Skeletal muscle cell (primary cell): ENCODE measurements around the gene NTNG2.
A peak's percentile ranks its signal among the peaks of the same experiment; 100 is the strongest.
"Not testable (repeated sequence)": the region's sequence is repeated elsewhere in the genome, so short reads cannot be mapped to it uniquely, and the experiment has no call there.

ENCODE experiments used
- DNase-seq: peaks from one replicate; pipeline ENCODE4 v3.0.0-alpha.2; 2010; ENCODE audit warnings: low read depth
- H3K4me3 ChIP-seq: 2 replicates; pipeline ENCODE4 v1.5.1; 2011; ENCODE audit warnings: low read depth, mild to moderate bottlenecking, control low read depth, low read length, moderate library complexity

NTNG2 gene, protein sequence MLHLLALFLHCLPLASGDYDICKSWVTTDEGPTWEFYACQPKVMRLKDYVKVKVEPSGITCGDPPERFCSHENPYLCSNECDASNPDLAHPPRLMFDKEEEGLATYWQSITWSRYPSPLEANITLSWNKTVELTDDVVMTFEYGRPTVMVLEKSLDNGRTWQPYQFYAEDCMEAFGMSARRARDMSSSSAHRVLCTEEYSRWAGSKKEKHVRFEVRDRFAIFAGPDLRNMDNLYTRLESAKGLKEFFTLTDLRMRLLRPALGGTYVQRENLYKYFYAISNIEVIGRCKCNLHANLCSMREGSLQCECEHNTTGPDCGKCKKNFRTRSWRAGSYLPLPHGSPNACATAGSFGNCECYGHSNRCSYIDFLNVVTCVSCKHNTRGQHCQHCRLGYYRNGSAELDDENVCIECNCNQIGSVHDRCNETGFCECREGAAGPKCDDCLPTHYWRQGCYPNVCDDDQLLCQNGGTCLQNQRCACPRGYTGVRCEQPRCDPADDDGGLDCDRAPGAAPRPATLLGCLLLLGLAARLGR

DNA sequence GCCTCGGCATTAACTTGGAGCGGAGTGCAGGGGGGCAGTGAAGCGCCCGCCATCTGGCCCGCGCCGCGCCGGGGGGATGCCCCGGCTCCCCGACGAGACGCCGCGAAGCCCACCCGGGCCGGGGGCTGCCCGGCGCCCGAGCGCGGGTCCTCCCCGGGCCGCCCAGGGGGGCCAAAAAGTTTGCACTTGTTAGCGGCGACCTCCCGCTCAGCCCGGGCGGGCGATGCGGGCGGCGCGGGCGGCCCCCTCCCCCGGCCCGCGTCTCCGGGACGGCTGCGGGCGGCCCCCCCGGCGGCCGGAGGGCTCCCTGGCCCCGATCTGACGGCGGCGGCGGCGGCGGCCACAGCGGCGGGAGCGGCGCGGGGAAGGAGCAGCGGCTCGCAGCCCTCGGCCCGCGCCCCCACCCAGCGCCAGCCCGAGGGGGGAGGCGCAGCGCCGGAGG is at the start of gene NTNG2:
Gene NTNG2 (plus strand): TSS at position 316 of the 442 bp plus-strand sequence. CDS start 4,774 bp downstream, outside the sequence.
- peak within 1 kb of the TSS; percentile 58 for H3K4me3 ChIP-seq
- DNase-seq = no peak

DNA sequence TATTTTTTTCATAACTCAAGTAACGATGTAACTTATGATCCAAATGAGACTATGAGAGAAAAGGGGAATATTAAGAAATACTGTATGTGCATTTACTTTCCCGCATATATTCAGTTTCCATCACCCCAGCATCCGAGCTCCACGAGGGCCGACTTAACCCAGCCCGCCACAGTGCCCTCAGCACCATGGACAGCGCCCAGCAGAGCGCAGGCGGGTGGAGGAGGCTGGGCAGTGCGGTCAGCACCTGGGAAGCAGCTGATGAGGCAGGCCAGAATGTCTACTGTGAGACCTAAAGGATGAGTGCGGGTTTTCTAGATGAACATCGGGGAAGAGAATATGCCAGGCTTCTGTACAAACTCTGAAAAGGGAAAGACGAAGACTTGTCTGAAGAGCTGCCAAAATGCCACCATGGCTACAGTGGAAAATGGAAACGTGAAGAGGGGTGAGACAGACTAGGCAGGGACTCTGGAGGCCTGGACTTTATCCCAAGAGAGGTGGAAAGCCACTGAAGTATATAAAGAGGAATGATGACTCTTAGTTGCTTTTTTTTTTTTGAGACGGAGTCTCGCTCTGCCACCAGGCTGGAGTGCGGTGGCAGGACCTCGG is 47.7 kb upstream of the NTNG2 start:
- no peak overlapping the region for H3K4me3 ChIP-seq
- peak; percentile 12 for DNase-seq

DNA sequence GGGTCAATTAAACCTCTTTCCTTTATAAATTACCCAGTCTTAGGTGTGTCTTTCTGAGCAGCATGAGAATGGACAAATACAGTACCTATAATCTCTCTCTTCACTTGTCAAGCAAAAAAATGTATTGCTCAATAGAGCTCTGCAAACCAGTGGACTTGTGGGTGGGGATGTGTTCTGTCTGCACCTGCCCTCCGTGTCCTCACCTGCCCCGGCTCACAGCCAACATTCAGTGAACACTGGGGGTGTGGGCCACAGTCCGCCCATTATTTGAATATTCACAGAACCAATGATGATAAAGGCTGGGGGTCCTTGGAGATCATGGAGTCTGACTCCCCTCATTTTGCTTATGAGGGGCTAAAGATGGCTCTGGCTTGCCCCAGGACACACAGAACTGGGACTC is 45.3 kb upstream of the NTNG2 start:
- no peak overlapping the region for H3K4me3 ChIP-seq
- DNase-seq = no peak

DNA sequence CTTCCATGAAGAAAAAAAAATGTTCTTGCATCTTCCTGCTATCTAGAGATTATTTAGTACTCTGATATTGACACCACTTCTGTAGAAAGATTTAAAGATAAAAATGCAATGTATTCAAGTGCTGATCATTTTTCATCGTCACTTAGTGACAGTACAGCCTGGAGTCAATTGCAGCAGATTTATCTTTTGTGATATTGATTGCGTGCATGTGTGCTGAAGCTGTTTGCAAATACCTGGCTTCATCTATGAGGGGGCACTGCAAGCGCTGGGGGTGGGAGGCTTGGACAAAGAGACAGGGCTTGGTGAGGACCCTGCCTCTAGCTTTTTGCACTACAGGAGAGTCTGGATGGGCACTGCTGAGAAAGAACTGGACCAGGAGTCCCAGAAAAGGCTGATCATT is 44.2 kb upstream of the NTNG2 start:
- no peak for DNase-seq
- no peak overlapping the region for H3K4me3 ChIP-seq

DNA sequence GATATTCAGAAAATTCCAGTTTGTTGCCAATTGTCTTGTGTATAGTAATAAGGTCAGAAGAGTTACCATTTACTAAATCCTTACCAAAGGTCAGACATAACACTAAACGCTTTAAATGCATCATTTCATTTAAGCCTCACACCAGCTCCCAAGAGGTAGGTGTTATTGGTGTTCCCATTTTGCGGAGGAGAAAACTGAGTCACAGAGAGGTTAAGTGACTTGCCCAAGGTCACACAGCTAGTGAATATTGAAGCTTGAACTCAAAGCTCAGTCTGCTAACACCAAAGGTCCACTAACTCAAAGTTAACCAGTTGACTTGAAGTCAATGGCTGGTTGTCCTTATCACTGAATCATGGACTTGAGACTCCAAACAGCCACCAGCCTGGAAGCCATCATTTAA is 40.8 kb upstream of the NTNG2 start:
- no peak overlapping the region for H3K4me3 ChIP-seq
- no peak for DNase-seq

DNA sequence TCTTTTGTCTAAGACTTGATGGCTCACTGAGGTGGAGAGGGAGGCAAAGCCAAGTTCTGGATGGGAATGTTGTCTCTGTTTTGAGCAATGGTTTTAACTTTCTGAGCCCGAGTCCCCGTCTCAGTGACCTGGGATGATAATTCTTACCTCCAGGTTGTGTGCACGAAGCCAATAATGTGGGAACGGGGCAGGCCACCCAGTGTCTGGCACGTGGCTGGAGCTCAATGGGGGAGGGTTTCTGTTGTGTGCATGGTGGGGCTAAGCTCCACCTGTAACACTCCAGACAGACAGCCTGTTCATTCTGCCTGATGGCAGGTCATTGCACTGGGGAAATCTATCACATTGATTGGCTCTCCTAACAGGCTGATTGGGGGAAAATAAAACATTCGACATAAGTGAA is 37.1 kb upstream of the NTNG2 start:
- no peak for DNase-seq
- H3K4me3 ChIP-seq = no peak overlapping the region

DNA sequence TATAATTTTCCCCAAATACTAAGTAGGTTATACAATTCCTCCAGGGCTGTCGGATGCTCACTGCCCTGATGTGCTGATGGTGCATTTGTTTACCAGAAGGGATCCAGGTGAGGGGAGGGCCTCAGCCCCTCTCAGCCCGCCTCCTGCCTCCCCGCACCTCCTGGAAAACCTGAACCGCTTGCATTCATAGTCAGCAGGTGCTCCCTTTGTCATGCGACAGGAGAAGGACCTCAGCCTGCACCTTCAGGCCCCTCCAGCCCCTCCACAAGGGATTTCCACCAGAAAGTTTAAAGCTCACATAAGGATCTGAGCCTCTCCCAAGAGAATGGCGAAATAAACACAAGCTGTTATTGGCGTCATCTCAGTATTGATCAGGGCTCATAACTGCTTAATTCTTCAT is 36.5 kb upstream of the NTNG2 start:
- no peak for DNase-seq
- no peak overlapping the region for H3K4me3 ChIP-seq

DNA sequence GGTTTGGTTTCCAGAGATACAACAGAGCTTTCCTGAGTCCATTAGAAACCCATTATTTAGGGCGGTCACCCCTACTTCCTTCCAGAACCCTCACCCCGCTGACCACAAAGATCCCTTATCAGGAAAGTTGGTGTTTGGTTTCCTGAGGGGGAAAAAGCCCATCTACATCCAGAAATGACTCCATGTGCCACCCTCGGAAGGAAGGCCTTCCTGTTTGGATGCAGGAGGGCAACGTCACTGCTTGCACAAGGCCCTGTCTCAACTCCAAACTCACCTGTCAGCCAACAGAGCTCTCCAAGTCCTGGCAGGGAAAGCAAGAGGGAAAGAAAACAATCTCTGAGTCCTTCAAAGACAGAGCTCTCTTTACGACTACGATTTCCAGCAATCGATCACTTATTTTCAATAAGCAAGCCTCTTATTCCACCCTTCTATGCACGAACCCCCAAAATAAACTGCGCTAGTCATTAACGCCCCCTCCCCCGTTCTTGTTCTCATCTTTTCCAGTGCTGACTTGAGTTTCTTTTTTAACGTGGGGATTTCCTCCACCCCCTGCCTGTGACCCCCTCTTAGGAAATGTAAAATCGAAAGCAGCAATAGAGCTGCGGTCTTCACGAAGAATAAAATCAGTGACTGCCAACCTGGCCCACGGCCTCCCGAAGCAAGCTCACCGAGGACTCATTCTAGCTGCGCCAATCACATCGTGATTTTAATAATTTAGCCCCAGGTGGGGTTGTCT is 35.7 kb upstream of the NTNG2 start:
- no peak for DNase-seq
- no peak overlapping the region for H3K4me3 ChIP-seq

DNA sequence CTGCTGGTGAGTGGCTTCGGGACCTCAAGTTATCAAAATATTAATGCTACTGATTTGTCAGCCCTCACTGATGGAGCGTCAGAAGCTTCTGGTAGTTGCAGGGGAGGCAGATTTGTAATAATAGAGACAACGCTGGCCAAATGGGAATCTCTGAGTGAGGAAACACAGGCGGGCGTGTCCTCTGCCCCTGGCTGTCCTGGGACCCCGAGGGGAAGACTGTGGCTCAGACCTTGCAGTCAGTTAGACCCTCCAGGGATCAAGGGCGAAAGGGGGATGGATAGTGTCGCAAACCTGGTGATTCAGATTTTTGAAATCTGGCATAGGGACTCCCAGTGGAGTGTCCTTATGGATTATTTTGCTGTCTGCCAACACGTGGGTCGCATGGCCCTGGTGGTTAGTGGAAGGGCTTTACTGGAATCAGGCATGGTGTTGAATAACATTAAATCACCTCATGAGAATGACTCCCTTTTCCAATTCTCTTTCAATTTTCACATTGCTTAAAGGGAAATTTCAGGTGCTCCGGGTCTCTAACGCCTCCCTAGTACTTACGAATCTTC is 35.1 kb upstream of the NTNG2 start:
- H3K4me3 ChIP-seq = no peak overlapping the region
- no peak for DNase-seq

DNA sequence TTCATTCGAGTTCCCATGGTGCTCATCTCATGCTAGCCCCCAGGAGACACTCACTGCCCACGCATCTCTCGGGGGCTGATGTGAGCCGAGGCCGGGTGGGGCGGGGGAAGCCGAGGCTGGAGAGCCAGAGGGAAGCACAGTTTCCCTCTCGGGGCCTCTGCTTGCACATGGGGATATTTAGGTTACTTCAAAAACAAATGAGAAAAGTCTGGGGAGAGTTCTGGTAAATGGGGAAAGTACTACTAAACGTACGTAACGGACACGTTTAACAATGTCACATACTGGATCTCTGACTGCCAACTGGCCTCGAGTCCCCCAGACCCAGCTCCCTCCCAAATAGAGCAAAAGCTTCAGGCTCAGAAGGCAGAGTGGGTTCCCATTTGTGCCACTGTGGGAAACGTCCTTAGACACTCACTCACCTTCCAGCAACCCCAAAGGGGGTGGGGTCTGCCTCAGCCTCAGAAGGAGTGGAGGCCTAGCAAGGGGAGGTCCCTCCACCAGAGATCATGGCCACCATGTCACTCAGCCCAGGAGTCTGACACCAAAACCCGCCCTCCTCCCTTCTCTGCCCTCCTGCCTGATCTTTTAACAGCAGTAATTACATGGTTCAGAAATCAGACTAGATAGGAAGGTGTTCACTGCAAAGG is 33.8 kb upstream of the NTNG2 start:
- no peak overlapping the region for H3K4me3 ChIP-seq
- no peak for DNase-seq

DNA sequence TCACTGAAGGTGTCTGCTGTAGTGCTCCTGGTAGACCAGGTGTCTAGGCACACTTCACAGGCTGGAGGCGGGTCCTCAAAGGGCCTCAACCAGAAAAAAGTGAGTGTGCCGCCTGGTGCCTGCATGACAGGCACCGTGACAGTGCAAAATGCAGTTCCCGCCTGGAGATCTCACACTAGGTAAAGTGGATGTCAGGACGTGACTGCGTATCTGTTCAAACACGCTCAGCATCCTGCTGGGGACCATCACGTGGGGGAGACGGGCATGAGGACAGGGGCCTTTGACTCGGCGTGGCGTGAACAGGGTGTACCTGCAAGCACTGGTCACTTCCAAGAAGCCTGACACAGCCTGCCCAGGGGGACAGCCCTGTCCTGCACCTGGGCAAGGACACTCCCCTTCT is 32.3 kb upstream of the NTNG2 start:
- no peak for DNase-seq
- no peak overlapping the region for H3K4me3 ChIP-seq

DNA sequence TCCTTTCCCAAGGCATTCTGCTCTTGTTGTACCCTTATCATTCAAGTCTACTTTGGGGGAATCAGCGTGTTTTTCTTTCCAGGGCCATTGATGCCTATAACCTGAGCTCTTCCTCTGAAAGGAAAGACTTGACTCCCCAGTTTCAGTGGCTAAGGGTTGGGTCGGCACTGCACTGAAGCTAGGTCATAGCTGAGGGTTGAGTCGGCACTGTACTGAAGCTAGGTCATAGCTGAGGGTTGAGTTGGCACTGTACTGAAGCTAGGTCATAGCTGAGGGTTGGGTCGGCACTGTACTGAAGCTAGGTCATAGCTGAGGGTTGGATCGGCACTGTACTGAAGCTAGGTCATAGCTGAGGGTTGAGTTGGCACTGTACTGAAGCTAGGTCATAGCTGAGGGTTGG is 27.8 kb upstream of the NTNG2 start:
- H3K4me3 ChIP-seq, DNase-seq: not testable (repeated sequence)

DNA sequence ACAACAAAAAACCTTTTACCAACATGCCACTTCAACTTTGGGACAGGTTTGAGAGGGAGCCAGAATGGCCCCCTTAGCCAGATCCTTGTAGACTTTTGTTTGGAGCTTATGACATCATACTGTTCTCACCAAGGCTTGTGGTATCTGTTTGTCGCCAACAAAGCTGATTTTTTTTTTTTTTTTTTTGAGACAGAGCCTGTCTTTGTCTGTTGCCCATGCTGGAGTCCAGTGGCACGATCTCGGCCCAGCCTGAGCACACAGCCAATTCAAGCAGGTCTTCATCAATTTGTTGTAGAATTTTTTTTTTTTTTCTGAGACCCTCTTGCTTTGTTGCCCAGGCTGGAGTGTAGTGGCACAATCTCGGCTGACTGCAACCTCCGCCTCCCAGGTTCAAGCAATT is 26.4 kb upstream of the NTNG2 start:
- no peak overlapping the region for H3K4me3 ChIP-seq
- no peak for DNase-seq

DNA sequence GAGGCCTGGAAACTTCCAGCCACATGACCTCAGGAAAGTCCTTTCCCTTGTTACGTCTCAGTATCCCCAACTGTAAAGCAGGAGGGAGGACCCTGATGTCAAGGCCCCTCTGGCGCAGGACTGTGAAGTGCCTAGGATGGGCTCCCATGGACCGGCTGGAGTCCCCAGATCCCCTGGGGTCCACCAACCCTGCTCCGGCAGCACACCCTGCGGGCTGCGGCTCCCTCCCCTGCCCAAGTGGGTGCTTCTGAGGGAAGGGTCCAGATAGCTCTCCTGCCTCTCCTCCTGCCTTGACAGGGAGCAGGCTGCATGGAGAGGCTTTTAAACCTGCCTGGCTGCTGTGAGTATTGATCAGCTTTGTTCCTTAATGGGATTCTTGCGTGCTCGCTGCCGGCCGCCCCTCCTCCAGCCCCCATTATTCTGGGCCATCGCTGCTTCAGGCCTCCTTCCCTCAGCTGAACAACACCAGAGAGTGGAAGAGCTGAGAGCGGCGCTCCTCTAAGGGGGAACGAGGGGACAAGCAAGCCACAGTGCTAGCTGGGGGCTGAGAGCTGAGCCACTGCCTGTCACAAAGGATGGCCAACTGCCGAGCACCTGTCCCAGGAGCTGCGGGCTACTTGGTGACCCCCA is 25.6 kb upstream of the NTNG2 start:
- no peak overlapping the region for H3K4me3 ChIP-seq
- DNase-seq = no peak

DNA sequence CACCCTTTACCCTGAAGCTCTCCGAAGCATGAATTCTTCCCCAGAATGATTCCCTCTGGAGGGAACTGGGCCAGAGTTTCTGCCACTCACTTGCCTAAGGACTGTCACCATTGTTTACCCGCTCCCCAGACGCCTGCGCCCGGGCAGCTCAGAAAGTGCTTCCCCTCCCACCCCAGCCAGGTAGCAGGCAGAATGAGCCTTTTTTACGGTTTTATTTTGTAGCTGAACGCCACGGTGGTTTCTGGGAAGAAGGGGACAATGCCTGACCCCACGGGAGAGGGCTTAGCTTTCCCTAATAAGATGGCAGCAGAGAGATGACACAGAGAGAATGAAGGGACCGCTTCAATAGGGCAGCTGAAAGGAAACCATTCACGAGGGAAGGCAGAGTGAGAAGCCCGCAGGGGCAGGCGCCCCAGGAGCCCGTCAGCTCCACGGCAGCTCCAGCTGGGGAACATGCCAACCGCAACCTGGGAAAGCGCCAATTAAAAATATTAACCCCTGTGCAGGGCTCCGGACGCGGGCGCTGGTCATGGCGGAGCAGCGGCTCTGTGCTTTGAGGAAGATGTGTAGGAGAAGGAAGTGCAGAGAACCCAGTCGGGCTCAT is 20.4 kb upstream of the NTNG2 start:
- H3K4me3 ChIP-seq = peak overlapping the region; percentile 21

DNA sequence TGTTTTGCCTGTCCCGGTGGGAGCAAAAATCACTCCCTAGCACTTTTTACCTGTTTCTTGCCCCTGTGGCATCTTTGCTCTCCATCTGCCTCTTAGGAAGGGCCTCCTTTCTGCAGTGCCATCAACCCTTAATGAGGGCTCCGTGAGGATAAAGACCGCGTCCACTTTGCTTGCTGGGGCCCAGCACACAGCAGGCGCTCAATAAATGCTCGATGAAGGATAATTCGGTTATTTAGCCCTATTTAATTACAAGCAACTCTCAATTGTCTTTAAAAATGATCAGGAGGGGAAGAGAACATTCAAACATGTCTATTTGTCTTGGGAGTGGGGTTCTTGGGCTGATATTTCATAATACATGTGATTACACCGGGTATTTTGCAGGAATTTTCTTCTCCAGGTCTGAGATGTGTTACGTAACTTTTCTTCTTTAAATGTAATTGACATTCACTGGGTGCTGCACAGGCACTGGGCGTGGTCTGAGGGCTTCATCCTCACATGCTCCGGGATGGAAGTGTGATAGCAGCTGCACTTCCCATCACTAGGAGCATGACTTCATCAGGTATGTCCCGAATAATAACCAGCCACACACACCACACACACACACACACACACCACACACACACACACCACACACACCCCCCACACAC is 19.8 kb upstream of the NTNG2 start:
- H3K4me3 ChIP-seq = no peak overlapping the region

More for the DNA sequence above, 20.4 kb upstream of the NTNG2 start:
- no peak for DNase-seq

DNA sequence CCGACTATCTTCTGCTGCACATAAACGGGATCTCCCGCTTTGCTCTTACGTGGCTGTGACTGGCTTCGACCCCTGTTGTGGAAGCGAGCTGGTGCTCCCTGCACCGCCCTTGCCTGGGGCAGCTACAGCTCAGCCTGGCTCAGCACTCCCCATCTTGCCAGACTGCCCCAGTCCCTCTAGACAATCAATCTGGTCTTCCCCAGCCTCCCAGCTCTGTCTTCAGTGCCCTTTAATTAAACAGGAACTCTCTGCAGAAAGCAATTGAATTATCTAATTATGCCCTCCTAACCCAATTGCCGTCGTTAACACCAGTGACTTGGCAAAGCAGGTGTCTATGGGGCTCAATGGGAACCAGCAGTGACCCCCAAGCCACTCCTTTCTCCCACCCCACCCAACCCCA is 18.9 kb upstream of the NTNG2 start:
- no peak for DNase-seq
- H3K4me3 ChIP-seq = no peak overlapping the region

More for the DNA sequence above, 19.8 kb upstream of the NTNG2 start:
- no peak for DNase-seq

DNA sequence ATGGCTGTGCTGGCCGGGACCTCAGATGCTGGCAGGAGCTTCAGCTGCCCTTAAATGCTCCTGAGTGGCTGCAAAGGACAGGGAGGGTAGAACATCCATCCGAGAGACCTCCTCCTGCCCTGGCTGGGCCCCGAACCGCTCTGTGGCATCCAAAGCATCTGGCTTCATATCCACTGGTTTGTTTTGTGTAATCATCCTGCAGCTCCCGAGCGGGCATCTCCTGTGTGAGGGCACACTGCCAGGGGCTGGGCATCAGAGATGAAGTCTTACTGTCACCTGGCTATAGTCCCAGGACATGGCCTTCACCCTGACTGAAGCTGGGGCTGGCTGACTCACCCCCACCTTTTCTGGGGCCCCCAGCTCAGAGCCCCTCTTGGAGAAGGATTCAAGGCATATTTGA is 18.5 kb upstream of the NTNG2 start:
- no peak for DNase-seq

More for the DNA sequence above, 18.5 kb upstream of the NTNG2 start:
- no peak overlapping the region for H3K4me3 ChIP-seq
